ENCODE data around the gene CNBD2.

DNA sequence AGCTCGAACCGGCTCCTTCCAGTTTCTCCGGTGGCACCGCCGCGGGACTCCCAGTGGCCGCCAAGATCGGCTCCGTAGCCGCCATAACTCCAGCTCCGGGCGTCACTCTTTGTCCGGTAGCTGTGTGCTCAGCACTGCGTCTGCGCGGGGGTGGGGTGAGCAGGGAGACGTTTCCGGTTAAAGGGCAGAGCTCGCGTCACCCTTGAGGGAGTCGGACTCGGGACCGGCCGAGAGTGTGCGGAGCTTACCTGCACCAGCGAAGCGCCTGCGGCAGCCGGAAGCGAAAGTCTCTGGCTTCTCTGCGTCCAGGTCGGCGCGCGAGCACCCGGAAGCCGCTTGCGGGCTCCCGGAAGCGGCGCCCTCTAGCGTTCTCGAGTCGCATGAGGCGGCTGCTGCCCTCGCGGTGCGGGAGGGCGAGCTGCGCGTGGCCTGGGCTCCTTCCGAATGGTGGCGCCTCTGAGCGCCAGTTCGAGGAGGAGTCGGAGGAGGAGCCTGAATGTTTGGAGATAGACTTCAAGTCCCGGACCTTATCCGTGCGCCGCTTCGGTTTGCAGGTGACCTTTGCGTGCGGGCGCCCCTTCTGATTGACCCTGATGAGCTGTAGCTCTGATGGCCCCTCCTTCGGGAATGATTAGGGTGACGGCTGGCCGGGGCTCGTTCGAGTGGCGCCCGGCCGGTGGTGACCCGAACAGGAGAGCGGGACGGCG is 14.0 kb upstream of the CNBD2 start, which contains the start of gene SCAND1:
- TF ChIP-seq, protein P1, sequence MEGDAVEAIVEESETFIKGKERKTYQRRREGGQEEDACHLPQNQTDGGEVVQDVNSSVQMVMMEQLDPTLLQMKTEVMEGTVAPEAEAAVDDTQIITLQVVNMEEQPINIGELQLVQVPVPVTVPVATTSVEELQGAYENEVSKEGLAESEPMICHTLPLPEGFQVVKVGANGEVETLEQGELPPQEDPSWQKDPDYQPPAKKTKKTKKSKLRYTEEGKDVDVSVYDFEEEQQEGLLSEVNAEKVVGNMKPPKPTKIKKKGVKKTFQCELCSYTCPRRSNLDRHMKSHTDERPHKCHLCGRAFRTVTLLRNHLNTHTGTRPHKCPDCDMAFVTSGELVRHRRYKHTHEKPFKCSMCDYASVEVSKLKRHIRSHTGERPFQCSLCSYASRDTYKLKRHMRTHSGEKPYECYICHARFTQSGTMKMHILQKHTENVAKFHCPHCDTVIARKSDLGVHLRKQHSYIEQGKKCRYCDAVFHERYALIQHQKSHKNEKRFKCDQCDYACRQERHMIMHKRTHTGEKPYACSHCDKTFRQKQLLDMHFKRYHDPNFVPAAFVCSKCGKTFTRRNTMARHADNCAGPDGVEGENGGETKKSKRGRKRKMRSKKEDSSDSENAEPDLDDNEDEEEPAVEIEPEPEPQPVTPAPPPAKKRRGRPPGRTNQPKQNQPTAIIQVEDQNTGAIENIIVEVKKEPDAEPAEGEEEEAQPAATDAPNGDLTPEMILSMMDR (IDR thresholded peaks at IDR 0.05), result peak; percentile 85 to 98 (median 92)
- TF ChIP-seq POLR2AphosphoS5 (IDR thresholded peaks at IDR 0.05; ENCODE audit: insufficient read depth in 1 of 2, low read depth in 1 of 2), result peak; percentile 94 to 95
- TF ChIP-seq POLR2A (IDR thresholded peaks at IDR 0.05), result peak in 1 of 2 donors; percentile 70

All from vagina (tissue), 2 donors.